Natural killer cell (primary cell): ENCODE measurements around the gene FAM83E. TPM values are rescaled to one million over a fixed set of nuclear protein-coding genes. Genes with fewer than 3 reads are reported as not detected.

ENCODE experiments used
- ATAC-seq, 3 donors: fragments of 150-1000 bp in 2 of 3; fragments of 200-7000 bp in 1 of 3; cut with Tn5 transposase; 1 replicate in 1 of 3; 2 replicates in 2 of 3; pipeline ENCODE4 v1.10.0; 2021; ENCODE audit warnings: mild to moderate bottlenecking in 2 of 3, moderate library complexity in 2 of 3
- DNase-seq, 2 donors: peaks; one replicate each; pipeline versions ENCODE4 v3.0.0 to v3.0.0-alpha.2; 2013 to 2021; ENCODE audit warnings: mixed read lengths in 1 of 2
- H3K27ac ChIP-seq: one replicate; pipeline ENCODE4 v1.5.1; 2013; ENCODE audit warnings: mild to moderate bottlenecking, low read length
- H3K27me3 ChIP-seq: one replicate; pipeline ENCODE4 v1.6.1; 2013; ENCODE audit warnings: low read length; ENCODE audit not compliant: control insufficient read depth, insufficient read depth
- H3K36me3 ChIP-seq: one replicate; pipeline ENCODE4 v1.6.1; 2013; ENCODE audit warnings: low read length; ENCODE audit not compliant: control insufficient read depth, insufficient read depth
- H3K4me1 ChIP-seq: one replicate; pipeline ENCODE4 v1.6.1; 2013; ENCODE audit warnings: low read length; ENCODE audit not compliant: control insufficient read depth, insufficient read depth
- H3K4me3 ChIP-seq: one replicate; pipeline ENCODE4 v1.5.1; 2013; ENCODE audit warnings: low read length
- H3K9me3 ChIP-seq: one replicate; pipeline ENCODE4 v1.6.1; 2013; ENCODE audit warnings: low read length; ENCODE audit not compliant: control insufficient read depth, insufficient read depth
- H3K27ac Mint-ChIP-seq, 2 donors: one replicate each; pipeline ENCODE4 v1.8.0; 2022; ENCODE audit warnings: mild to moderate bottlenecking in 2 of 2, mixed read lengths in 2 of 2, moderate library complexity in 1 of 2
- H3K27me3 Mint-ChIP-seq, 2 donors: one replicate each; pipeline ENCODE4 v1.8.0; 2022; ENCODE audit warnings: low read depth in 2 of 2, mixed read lengths in 2 of 2
- H3K36me3 Mint-ChIP-seq: one replicate; pipeline ENCODE4 v1.8.0; 2022; ENCODE audit warnings: mixed read lengths
- H3K4me1 Mint-ChIP-seq, 2 donors: one replicate each; pipeline ENCODE4 v1.8.0; 2022; ENCODE audit warnings: mixed read lengths in 2 of 2
- H3K4me3 Mint-ChIP-seq: one replicate; pipeline ENCODE4 v1.8.0; 2022; ENCODE audit warnings: mild to moderate bottlenecking, moderate library complexity, mixed read lengths
- H3K9me3 Mint-ChIP-seq, 2 donors: one replicate each; pipeline ENCODE4 v1.8.0; 2022; ENCODE audit warnings: mixed read lengths in 2 of 2
- WGBS: methylation state at CpG from one replicate; pipeline ENCODE4 v1.1.7; 2013; ENCODE audit warnings: missing lambda C conversion rate; ENCODE audit not compliant: insufficient coverage; 5-methylcytosine and 5-hydroxymethylcytosine counted together
- intact Hi-C: fragments of 100-400 bp; cut with micrococcal nuclease; formaldehyde crosslinking; loops from one replicate; pipeline ENCODE4 v1.14.2; 2022
- total RNA-seq, 4 donors: library from RNA; stranded (reverse); fragments of 120-200 nt in 1 of 4; gene quantifications; one replicate each; pipeline versions ENCODE4 v1.2.3 to v1.2.4, GENCODE V29; 2013 to 2022
- TF ChIP-seq, protein P1 (sequence below): fragments of 200-600 bp; IDR thresholded peaks from one replicate; pipeline ENCODE4 v1.8.0; 2022; ENCODE audit warnings: antibody characterized with exemption

The FAM83E gene
- total RNA-seq, 3 donors from 2014 or later (not counting 1 experiment from before 2014, with no cell fraction given) = 0.70 to 1.3 (median 1.1) TPM

DNA sequence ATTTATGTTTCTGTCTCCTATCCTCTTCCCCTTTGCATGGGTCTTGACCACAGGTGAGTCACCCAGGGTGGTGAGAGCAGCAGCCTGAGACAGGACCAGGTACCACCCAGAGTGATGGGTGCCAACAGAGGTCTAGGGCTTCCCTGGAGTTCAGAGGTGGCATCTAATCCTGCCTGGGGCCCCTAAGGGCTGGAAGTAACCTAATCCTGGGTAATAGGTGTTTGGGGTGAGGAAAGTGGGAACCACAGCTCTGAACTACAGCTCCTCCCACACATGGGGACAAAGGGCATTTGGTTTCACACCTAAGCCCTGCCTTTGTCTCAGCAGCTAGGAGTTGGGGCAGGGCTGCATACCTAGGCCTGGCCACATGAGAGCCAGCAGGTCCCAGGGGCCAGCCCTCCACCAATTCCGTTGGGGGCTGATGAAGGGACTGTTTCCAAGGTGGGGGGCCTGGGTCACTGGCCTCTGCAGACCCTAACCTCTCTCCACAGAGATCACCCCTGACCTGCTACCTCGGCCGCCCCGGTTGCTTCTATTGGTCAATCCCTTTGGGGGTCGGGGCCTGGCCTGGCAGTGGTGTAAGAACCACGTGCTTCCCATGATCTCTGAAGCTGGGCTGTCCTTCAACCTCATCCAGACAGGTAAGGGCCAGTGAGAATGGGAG, 12.5 kb upstream of the FAM83E start:
- Histone ChIP-seq H3K9me3 (no peaks in the 10 kb centered on the region), H3K36me3 (peaks cover 29% of the 10 kb centered on the region), H3K27me3 (no peaks in the 10 kb centered on the region), H3K27ac (peak overlapping the region; percentile 17), H3K4me1 (peaks cover 78% of the 10 kb centered on the region), H3K4me3 (no peak overlapping the region)
- ATAC-seq = peak; percentile 47 to 60 (median 52)
- 72% methylated on average over 6 of the region's 6 CpGs for WGBS
- TF ChIP-seq, protein P1, sequence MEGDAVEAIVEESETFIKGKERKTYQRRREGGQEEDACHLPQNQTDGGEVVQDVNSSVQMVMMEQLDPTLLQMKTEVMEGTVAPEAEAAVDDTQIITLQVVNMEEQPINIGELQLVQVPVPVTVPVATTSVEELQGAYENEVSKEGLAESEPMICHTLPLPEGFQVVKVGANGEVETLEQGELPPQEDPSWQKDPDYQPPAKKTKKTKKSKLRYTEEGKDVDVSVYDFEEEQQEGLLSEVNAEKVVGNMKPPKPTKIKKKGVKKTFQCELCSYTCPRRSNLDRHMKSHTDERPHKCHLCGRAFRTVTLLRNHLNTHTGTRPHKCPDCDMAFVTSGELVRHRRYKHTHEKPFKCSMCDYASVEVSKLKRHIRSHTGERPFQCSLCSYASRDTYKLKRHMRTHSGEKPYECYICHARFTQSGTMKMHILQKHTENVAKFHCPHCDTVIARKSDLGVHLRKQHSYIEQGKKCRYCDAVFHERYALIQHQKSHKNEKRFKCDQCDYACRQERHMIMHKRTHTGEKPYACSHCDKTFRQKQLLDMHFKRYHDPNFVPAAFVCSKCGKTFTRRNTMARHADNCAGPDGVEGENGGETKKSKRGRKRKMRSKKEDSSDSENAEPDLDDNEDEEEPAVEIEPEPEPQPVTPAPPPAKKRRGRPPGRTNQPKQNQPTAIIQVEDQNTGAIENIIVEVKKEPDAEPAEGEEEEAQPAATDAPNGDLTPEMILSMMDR = no peak
- Mint-ChIP-seq H3K27me3 (no peaks in the 10 kb centered on the region), H3K4me1 (peaks cover 29 to 49% of the 10 kb centered on the region in 2 donors), H3K4me3 (peak overlapping the region; percentile 31), H3K27ac (peak overlapping the region; percentile 23 to 76), H3K36me3 (no peaks in the 10 kb centered on the region), H3K9me3 (no peaks in the 10 kb centered on the region)
- peak; percentile 46 to 48 for DNase-seq
- intact Hi-C loops = no loop called here

DNA sequence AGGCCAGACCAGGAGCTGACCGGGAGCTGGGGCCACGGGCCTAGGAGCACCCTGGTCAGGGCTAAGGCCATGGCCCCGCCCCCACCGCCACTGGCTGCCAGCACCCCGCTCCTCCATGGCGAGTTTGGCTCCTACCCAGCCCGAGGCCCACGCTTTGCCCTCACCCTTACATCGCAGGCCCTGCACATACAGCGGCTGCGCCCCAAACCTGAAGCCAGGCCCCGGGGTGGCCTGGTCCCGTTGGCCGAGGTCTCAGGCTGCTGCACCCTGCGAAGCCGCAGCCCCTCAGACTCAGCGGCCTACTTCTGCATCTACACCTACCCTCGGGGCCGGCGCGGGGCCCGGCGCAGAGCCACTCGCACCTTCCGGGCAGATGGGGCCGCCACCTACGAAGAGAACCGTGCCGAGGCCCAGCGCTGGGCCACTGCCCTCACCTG, 11.0 kb upstream of the FAM83E start:
- Mint-ChIP-seq H3K4me3 (no peak overlapping the region), H3K9me3 (no peaks in the 10 kb centered on the region), H3K27me3 (no peaks in the 10 kb centered on the region), H3K27ac (peak overlapping the region; percentile 82 to 87), H3K4me1 (peaks cover 29 to 49% of the 10 kb centered on the region in 2 donors), H3K36me3 (no peaks in the 10 kb centered on the region)
- no peaks in the 10 kb centered on the region for H3K9me3 ChIP-seq
- no peak overlapping the region for H3K27ac ChIP-seq
- intact Hi-C loops = no loop called here
- WGBS = 98% methylated on average over 30 of the region's 30 CpGs
- TF ChIP-seq, protein P1 = no peak
- peaks cover 18% of the 10 kb centered on the region for H3K36me3 ChIP-seq
- no peaks in the 10 kb centered on the region for H3K27me3 ChIP-seq
- H3K4me1 ChIP-seq = peaks cover 73% of the 10 kb centered on the region
- DNase-seq = no peak
- no peak for ATAC-seq
- H3K4me3 ChIP-seq = no peak overlapping the region

DNA sequence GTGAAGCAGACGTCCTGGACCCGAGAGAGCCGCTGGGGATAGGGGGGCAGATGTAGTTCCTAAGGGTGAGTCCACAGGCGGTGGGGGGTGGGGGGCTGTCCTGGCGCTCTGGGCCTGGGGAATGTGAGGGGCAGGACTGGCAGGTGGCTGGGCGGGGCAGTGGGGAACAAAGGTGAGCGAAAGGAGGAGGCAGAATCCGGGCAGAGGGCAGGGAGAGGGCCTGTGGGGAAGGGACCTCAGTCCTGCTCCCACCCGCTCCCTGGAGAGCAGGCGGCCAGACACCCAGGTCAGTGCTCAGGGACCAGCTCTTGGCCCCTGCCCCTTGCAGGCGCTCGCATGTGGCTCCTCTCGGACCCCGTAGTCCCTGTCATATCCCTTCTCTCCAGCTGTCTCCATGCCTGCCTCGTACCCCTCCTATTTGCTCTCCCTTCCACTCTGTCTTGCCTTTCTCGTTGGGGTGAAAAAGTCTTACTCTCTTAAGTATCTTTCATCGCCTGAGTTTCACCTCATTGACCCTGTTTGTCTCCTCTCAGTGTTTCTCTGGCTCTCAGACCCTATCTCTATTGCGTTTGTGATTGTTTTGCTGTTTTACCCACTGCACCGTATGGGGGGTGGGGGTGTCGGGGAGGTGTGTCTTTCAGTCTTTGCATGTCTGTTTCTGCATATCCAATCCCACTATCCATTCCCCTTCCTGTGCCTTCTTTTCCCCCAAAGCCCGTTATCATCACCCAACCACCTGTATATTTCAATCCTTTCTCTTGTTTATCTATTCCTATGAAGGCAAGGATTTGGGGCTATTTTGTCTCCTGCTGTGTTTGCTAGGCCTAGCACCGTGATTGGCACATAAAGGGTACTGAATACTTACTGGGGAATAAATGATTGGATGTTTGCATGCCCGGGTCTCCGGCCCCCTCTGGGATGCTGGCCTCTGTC, 10.2 kb upstream of the FAM83E start:
- H3K27me3 ChIP-seq = no peaks in the 10 kb centered on the region
- peaks cover 10% of the 10 kb centered on the region for H3K36me3 ChIP-seq
- TF ChIP-seq, protein P1 = no peak
- H3K4me1 ChIP-seq = peaks cover 70% of the 10 kb centered on the region
- intact Hi-C loops = no loop called here
- no peak for ATAC-seq
- H3K4me3 ChIP-seq = no peak overlapping the region
- peaks cover 31 to 52% of the 10 kb centered on the region in 2 donors for H3K4me1 Mint-ChIP-seq
- H3K4me3 Mint-ChIP-seq = peak overlapping the region; percentile 21
- H3K27ac Mint-ChIP-seq = peak overlapping the region; percentile 82 to 87
- no peaks in the 10 kb centered on the region for H3K27me3 Mint-ChIP-seq
- 83% methylated on average over 21 of the region's 24 CpGs for WGBS
- H3K36me3 Mint-ChIP-seq = no peaks in the 10 kb centered on the region
- DNase-seq = no peak
- no peaks in the 10 kb centered on the region for H3K9me3 ChIP-seq
- no peaks in the 10 kb centered on the region for H3K9me3 Mint-ChIP-seq
- peak overlapping the region; percentile 76 for H3K27ac ChIP-seq
